ENCODE measurements around the gene ACKR1.

The ACKR1 gene

GRCh38 chr1:159187647-159188374, 16.9 kb upstream of the ACKR1 start:
- no peak for DNase-seq

GRCh38 chr1:159188375-159188788, 16.3 kb upstream of the ACKR1 start:
- no peak for DNase-seq

GRCh38 chr1:159190441-159190840, 14.2 kb upstream of the ACKR1 start:
- DNase-seq, result no peak

GRCh38 chr1:159196543-159196942, 8.1 kb upstream of the ACKR1 start:
- DNase-seq, result no peak

- DNase-seq, result peak; percentile 33
Measured at GRCh38 chr1:159197561-159198557, 6.8 kb upstream of the ACKR1 start.

GRCh38 chr1:159199901-159200300, 4.8 kb upstream of the ACKR1 start:
- DNase-seq, result no peak

GRCh38 chr1:159200769-159201168, 3.9 kb upstream of the ACKR1 start:
- DNase-seq, result no peak

GRCh38 chr1:159201642-159202041, 3.0 kb upstream of the ACKR1 start:
- no peak for DNase-seq

GRCh38 chr1:159203610-159204009, 1.1 kb upstream of the ACKR1 start:
- no peak for DNase-seq

GRCh38 chr1:159205225-159205624, 550 bp downstream of the ACKR1 start:
- DNase-seq, result no peak

GRCh38 chr1:159206110-159206509, 1.4 kb downstream of the ACKR1 start:
- no peak for DNase-seq

GRCh38 chr1:159207080-159207479, 2.4 kb downstream of the ACKR1 start:
- DNase-seq, result no peak

- DNase-seq, result no peak
Measured at GRCh38 chr1:159207774-159208173, 3.1 kb downstream of the ACKR1 start.

- no peak for DNase-seq
Measured at GRCh38 chr1:159208175-159208825, 3.6 kb downstream of the ACKR1 start.

GRCh38 chr1:159209061-159209460, 4.4 kb downstream of the ACKR1 start:
- no peak for DNase-seq

- DNase-seq, result peak; percentile 44
Measured at GRCh38 chr1:159211331-159212136, 6.9 kb downstream of the ACKR1 start.

- DNase-seq, result no peak
Measured at GRCh38 chr1:159212596-159212995, 7.9 kb downstream of the ACKR1 start.

GRCh38 chr1:159214149-159214760, 9.6 kb downstream of the ACKR1 start:
- peak; percentile 45 for DNase-seq

GRCh38 chr1:159218649-159219636, 14.3 kb downstream of the ACKR1 start:
- no peak for DNase-seq

- no peak for DNase-seq
Measured at GRCh38 chr1:159222075-159222865, 17.6 kb downstream of the ACKR1 start.
